ENCODE data around the gene VPS39.

Gene VPS39

DNA sequence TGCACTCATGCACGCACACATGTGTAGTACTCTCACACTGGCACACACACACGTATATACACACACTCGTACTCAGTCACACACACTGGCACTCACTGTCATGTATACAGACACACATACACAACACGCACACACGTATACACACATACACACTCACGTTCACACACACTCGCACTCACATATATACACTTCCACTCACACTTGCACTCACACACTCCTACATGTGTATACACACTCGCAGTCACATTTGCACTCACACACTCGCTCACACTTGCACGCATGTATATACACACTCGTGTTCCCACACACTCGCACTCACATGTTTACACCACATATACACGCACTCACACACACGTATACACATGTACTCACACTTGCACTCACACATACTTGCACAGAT is 53.1 kb downstream of the VPS39 start:
- Histone ChIP-seq H3K4me2 (no peak overlapping the region), H3K79me2 (ENCODE audit: insufficient read depth, low read depth) (no peaks in the 10 kb centered on the region), H4K20me1 (ENCODE audit: insufficient read depth) (no peaks in the 10 kb centered on the region), H3K9ac (no peak overlapping the region), H3K36me3 (ENCODE audit: insufficient read depth) (no peaks in the 10 kb centered on the region), H3K27ac (no peak overlapping the region), H3K4me1 (ENCODE audit: low read depth, poor library complexity, severe bottlenecking) (no peaks in the 10 kb centered on the region), H2AFZ (ENCODE audit: low read depth) (no peak overlapping the region), H3K4me3 (IDR thresholded peaks at IDR 0.05; ENCODE audit: insufficient read depth, low read depth, low read length) (no peak overlapping the region), H3K27me3 (ENCODE audit: insufficient read depth, low read depth) (no peaks in the 10 kb centered on the region)
- TF ChIP-seq, protein P1, sequence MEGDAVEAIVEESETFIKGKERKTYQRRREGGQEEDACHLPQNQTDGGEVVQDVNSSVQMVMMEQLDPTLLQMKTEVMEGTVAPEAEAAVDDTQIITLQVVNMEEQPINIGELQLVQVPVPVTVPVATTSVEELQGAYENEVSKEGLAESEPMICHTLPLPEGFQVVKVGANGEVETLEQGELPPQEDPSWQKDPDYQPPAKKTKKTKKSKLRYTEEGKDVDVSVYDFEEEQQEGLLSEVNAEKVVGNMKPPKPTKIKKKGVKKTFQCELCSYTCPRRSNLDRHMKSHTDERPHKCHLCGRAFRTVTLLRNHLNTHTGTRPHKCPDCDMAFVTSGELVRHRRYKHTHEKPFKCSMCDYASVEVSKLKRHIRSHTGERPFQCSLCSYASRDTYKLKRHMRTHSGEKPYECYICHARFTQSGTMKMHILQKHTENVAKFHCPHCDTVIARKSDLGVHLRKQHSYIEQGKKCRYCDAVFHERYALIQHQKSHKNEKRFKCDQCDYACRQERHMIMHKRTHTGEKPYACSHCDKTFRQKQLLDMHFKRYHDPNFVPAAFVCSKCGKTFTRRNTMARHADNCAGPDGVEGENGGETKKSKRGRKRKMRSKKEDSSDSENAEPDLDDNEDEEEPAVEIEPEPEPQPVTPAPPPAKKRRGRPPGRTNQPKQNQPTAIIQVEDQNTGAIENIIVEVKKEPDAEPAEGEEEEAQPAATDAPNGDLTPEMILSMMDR (conservative IDR thresholded peaks at IDR 0.05; ENCODE audit: low read depth, low read length) = no peak

DNA sequence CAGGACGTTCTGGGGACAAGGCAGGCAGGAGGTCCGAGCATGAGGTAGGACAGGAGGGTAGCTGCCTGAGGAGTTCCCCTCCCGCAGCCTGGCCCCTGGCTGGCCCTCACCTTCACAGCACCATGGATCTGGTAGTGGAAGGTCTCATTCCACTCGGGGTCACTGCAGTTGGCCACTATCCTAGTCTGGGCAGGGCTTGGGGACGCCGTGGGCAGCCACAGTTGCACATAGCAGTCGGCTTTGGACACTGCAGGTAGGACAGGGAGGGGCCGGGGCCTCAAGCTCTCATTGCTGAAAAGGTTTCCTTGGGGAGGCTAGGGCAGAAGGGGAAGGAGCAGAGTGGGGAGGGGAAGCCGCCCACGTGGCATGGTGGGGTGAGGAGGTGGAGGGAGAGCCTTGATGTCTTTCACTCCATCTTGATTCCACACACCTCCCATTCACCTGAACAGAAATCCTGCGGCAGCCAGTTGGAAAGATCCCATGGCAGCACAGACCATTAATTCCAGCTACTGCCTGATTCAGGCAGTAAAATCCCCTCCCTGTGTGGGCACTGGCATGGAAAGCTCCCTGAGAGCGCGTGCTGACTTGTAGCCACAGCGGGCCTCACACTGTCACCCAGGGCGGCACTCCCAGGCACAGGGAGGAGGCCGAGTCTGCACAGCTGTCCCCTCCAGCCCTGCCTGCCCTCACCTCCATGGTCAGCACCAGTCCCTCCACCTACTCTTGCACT is 53.7 kb downstream of the VPS39 start:
- Histone ChIP-seq H3K27me3 (ENCODE audit: insufficient read depth, low read depth) (no peaks in the 10 kb centered on the region), H4K20me1 (ENCODE audit: insufficient read depth) (no peaks in the 10 kb centered on the region), H3K79me2 (ENCODE audit: insufficient read depth, low read depth) (no peaks in the 10 kb centered on the region), H3K4me1 (ENCODE audit: low read depth, poor library complexity, severe bottlenecking) (no peaks in the 10 kb centered on the region), H3K4me2 (no peak overlapping the region), H3K36me3 (ENCODE audit: insufficient read depth) (no peaks in the 10 kb centered on the region), H3K27ac (no peak overlapping the region), H3K9ac (no peak overlapping the region), H3K4me3 (IDR thresholded peaks at IDR 0.05; ENCODE audit: insufficient read depth, low read depth, low read length) (no peak overlapping the region), H2AFZ (ENCODE audit: low read depth) (no peak overlapping the region)
- TF ChIP-seq, protein P1 (conservative IDR thresholded peaks at IDR 0.05; ENCODE audit: low read depth, low read length) = no peak

GRCh38 chr15:42153874-42154211 is 54.3 kb downstream of the VPS39 start:
- TF ChIP-seq, protein P1 (conservative IDR thresholded peaks at IDR 0.05; ENCODE audit: low read depth, low read length) = no peak
- H3K4me2 ChIP-seq = no peak overlapping the region
- no peaks in the 10 kb centered on the region for H3K27me3 ChIP-seq (ENCODE audit: insufficient read depth, low read depth)
- H3K4me1 ChIP-seq (ENCODE audit: low read depth, poor library complexity, severe bottlenecking) = no peaks in the 10 kb centered on the region
- no peak overlapping the region for H3K27ac ChIP-seq
- no peaks in the 10 kb centered on the region for H4K20me1 ChIP-seq (ENCODE audit: insufficient read depth)
- H3K36me3 ChIP-seq (ENCODE audit: insufficient read depth) = no peaks in the 10 kb centered on the region
- H3K4me3 ChIP-seq (IDR thresholded peaks at IDR 0.05; ENCODE audit: insufficient read depth, low read depth, low read length) = no peak overlapping the region
- no peak overlapping the region for H2AFZ ChIP-seq (ENCODE audit: low read depth)
- no peak overlapping the region for H3K9ac ChIP-seq
- H3K79me2 ChIP-seq (ENCODE audit: insufficient read depth, low read depth) = no peaks in the 10 kb centered on the region

GRCh38 chr15:42152921-42153698 is 55.0 kb downstream of the VPS39 start:
- H3K9ac ChIP-seq = no peak overlapping the region

More at GRCh38 chr15:42152921-42153698, 55.0 kb downstream of the VPS39 start:
- Histone ChIP-seq H4K20me1 (ENCODE audit: insufficient read depth) (no peaks in the 10 kb centered on the region), H3K4me1 (ENCODE audit: low read depth, poor library complexity, severe bottlenecking) (no peaks in the 10 kb centered on the region), H3K4me3 (IDR thresholded peaks at IDR 0.05; ENCODE audit: insufficient read depth, low read depth, low read length) (no peak overlapping the region), H3K27me3 (ENCODE audit: insufficient read depth, low read depth) (no peaks in the 10 kb centered on the region), H3K27ac (no peak overlapping the region), H3K36me3 (ENCODE audit: insufficient read depth) (no peaks in the 10 kb centered on the region), H3K79me2 (ENCODE audit: insufficient read depth, low read depth) (no peaks in the 10 kb centered on the region), H2AFZ (ENCODE audit: low read depth) (no peak overlapping the region), H3K4me2 (no peak overlapping the region)
- TF ChIP-seq, protein P1 (conservative IDR thresholded peaks at IDR 0.05; ENCODE audit: low read depth, low read length) = no peak

Data from KMS-11 (cell line).